HCT116 (cell line): ENCODE results near the gene THEMIS2. TPM values are rescaled to one million over a fixed set of nuclear protein-coding genes. Genes with fewer than 3 reads are reported as not detected.
A peak's percentile ranks its signal among the peaks of the same experiment; 100 is the strongest.
"Not testable (repeated sequence)": the region's sequence is repeated elsewhere in the genome, so short reads cannot be mapped to it uniquely, and the experiment has no call there.

ENCODE experiments used
- ATAC-seq: fragments of 200-7000 bp; cut with Tn5 transposase; 2 replicates; pipeline ENCODE4 v1.9.1; 2020; ENCODE audit warnings: mild to moderate bottlenecking, moderate library complexity
- BruUV-seq: library from RNA; stranded (reverse); fragments of 400-500 nt; replicated peaks from 2 replicates; lab custom pipeline; 2021; lab: Mats Ljungman, UMichigan
- CTCF ChIA-PET: fragments of 300-600 bp; sonication (Branson Sonifier 250); formaldehyde crosslinking; loops from one replicate; lab custom pipeline; 2021; ENCODE audit warnings: antibody characterized with exemption; lab: Charles Lee
- POLR2A ChIA-PET: fragments of 300-600, 350-600 bp; sonication (Branson Sonifier 250); formaldehyde crosslinking; loops from one replicate; lab custom pipeline; 2021; ENCODE audit warnings: antibody characterized with exemption; lab: Charles Lee
- RAD21 ChIA-PET, 2 experiments: fragments of 300-600 bp; sonication (Branson Sonifier 250); formaldehyde crosslinking; loops; one replicate each; lab custom pipeline; 2023; ENCODE audit warnings: low total read pairs in 2 of 2; ENCODE audit not compliant: uncharacterized antibody in 2 of 2, unreplicated experiment in 2 of 2, low non-redundant PET in 1 of 2; lab: Charles Lee
- DNase-seq: peaks from one replicate; pipeline ENCODE4 v3.0.0-alpha.2; 2010; ENCODE audit warnings: low read depth, low spot score
- H2AFZ ChIP-seq: fragments of 200-600 bp; shearing (Covaris generic), sonication (generic); 2 replicates; pipeline ENCODE4 v1.6.1; 2017; ENCODE audit warnings: low read depth, mixed run types, mixed read lengths, antibody characterized with exemption, low read length; ENCODE audit not compliant: poor library complexity, severe bottlenecking
- H3K27ac ChIP-seq: 2 replicates; pipeline ENCODE4 v1.5.1; 2012; ENCODE audit warnings: low read depth, low read length
- H3K27me3 ChIP-seq: fragments of 200-600 bp; sonication (generic); 2 replicates; pipeline ENCODE4 v1.6.1; 2016; ENCODE audit warnings: mixed run types, low read length, mixed read lengths; ENCODE audit not compliant: insufficient read depth
- H3K36me3 ChIP-seq, 2 experiments: fragments of 200-500 bp in 1 of 2; fragments of 200-600 bp in 1 of 2; sonication (Bioruptor generic) in 1 of 2; sonication (generic) in 1 of 2; 2 replicates each; pipeline versions ENCODE4 v1.5.1 to v1.6.1; 2014 to 2016; ENCODE audit warnings: low read length in 2 of 2, inconsistent platforms in 1 of 2, mixed read lengths in 1 of 2, mixed run types in 1 of 2; ENCODE audit not compliant: insufficient read depth in 2 of 2, control insufficient read depth in 1 of 2
- H3K4me1 ChIP-seq, 2 experiments: fragments of 200-600 bp in 1 of 2; sonication (generic) in 1 of 2; 2 replicates each; pipeline versions ENCODE4 v1.5.1 to v1.6.1; 2012 to 2017; ENCODE audit warnings: low read length in 2 of 2, inconsistent platforms in 1 of 2, mild to moderate bottlenecking in 1 of 2, mixed read lengths in 1 of 2, mixed run types in 1 of 2, moderate library complexity in 1 of 2; ENCODE audit not compliant: insufficient read depth in 2 of 2, control insufficient read depth in 1 of 2
- H3K4me2 ChIP-seq: fragments of 200-600 bp; sonication (generic); 2 replicates; pipeline ENCODE4 v1.6.1; 2017; ENCODE audit warnings: mixed run types, low read length, mixed read lengths
- H3K4me3 ChIP-seq, 2 experiments: fragments of 200-600 bp in 1 of 2; sonication (generic) in 1 of 2; replicated peaks in 1 of 2; 2 replicates each; pipeline ENCODE4 v1.5.1; 2011 to 2016; ENCODE audit warnings: low read length in 2 of 2, control low read depth in 1 of 2, low read depth in 1 of 2, mild to moderate bottlenecking in 1 of 2, mixed read lengths in 1 of 2, mixed run types in 1 of 2
- H3K79me2 ChIP-seq: fragments of 200-600 bp; sonication (generic); 2 replicates; pipeline ENCODE4 v1.6.1; 2017; ENCODE audit warnings: mild to moderate bottlenecking, mixed run types, low read length, moderate library complexity, mixed read lengths; ENCODE audit not compliant: insufficient read depth
- H3K9ac ChIP-seq: fragments of 200-600 bp; sonication (generic); 2 replicates; pipeline ENCODE4 v1.6.1; 2016; ENCODE audit warnings: low read length, mixed read lengths
- H3K9me2 ChIP-seq: fragments of 200-600 bp; sonication (generic), shearing (Covaris generic); 2 replicates; pipeline ENCODE4 v1.6.1; 2017; ENCODE audit warnings: mixed run types, mild to moderate bottlenecking, moderate library complexity; ENCODE audit not compliant: insufficient read depth
- H3K9me3 ChIP-seq, 2 experiments: fragments of 200-500 bp in 1 of 2; fragments of 200-600 bp in 1 of 2; sonication (Bioruptor generic) in 1 of 2; sonication (generic) in 1 of 2; 2 replicates each; pipeline ENCODE4 v1.6.1; 2014 to 2017; ENCODE audit warnings: low read length in 2 of 2, mixed read lengths in 2 of 2, inconsistent platforms in 1 of 2, low read depth in 1 of 2, mild to moderate bottlenecking in 1 of 2, mixed run types in 1 of 2, moderate library complexity in 1 of 2; ENCODE audit not compliant: control insufficient read depth in 1 of 2, insufficient read depth in 1 of 2
- H4K20me1 ChIP-seq: fragments of 200-600 bp; sonication (generic), shearing (Covaris generic); 2 replicates; pipeline ENCODE4 v1.6.1; 2017; ENCODE audit warnings: mixed run types, mild to moderate bottlenecking, moderate library complexity; ENCODE audit not compliant: insufficient read depth
- ATF3 ChIP-seq: IDR thresholded peaks from 2 replicates; pipeline ENCODE4 v1.6.1; 2012
- CBX3 ChIP-seq: IDR thresholded peaks from 2 replicates; pipeline ENCODE4 v1.6.1; 2012; ENCODE audit warnings: low read depth
- CEBPB ChIP-seq: IDR thresholded peaks from 2 replicates; pipeline ENCODE4 v1.6.1; 2012; ENCODE audit warnings: low read depth
- EGR1 ChIP-seq: IDR thresholded peaks from 2 replicates; pipeline ENCODE4 v1.6.1; 2012; ENCODE audit warnings: low read depth
- ELF1 ChIP-seq: IDR thresholded peaks from 2 replicates; pipeline ENCODE4 v1.6.1; 2012; ENCODE audit warnings: low read depth, borderline replicate concordance
- EZH2 ChIP-seq: fragments of 200-600 bp; sonication (generic); IDR thresholded peaks from 2 replicates; pipeline ENCODE4 v1.6.1; 2017; ENCODE audit warnings: antibody characterized with exemption, mixed run types
- EZH2phosphoT487 ChIP-seq: fragments of 200-600 bp; IDR thresholded peaks from 2 replicates; pipeline ENCODE4 v1.6.1; 2018; ENCODE audit warnings: antibody characterized with exemption, borderline replicate concordance
- FOSL1 ChIP-seq: IDR thresholded peaks from 2 replicates; pipeline ENCODE4 v1.6.1; 2012; ENCODE audit warnings: low read depth
- JUND ChIP-seq: IDR thresholded peaks from 2 replicates; pipeline ENCODE4 v1.6.1; 2012
- POLR2A ChIP-seq: IDR thresholded peaks from 2 replicates; pipeline ENCODE4 v1.7.0; 2011; ENCODE audit warnings: borderline replicate concordance; ENCODE audit not compliant: insufficient read depth, insufficient read length; ENCODE audit errors: extremely low read depth
- POLR2AphosphoS5 ChIP-seq: IDR thresholded peaks from 2 replicates; pipeline ENCODE4 v1.6.1; 2011; ENCODE audit warnings: mild to moderate bottlenecking, low read depth, low read length, moderate library complexity
- RAD21 ChIP-seq: IDR thresholded peaks from 2 replicates; pipeline ENCODE4 v1.6.1; 2012; ENCODE audit warnings: low read depth, mild to moderate bottlenecking
- SIN3A ChIP-seq: IDR thresholded peaks from 2 replicates; pipeline ENCODE4 v1.6.1; 2012; ENCODE audit warnings: low read depth
- SP1 ChIP-seq: IDR thresholded peaks from 2 replicates; pipeline ENCODE4 v1.6.1; 2012; ENCODE audit warnings: low read depth
- SRF ChIP-seq: IDR thresholded peaks from 2 replicates; pipeline ENCODE4 v1.6.1; 2012; ENCODE audit warnings: low read depth
- TCF7L2 ChIP-seq: IDR thresholded peaks from 2 replicates; pipeline ENCODE4 v1.7.0; 2011; ENCODE audit warnings: borderline replicate concordance, inconsistent platforms; ENCODE audit not compliant: insufficient read depth, insufficient read length; ENCODE audit errors: extremely low read depth
- ZFX ChIP-seq: fragments of 450-650 bp; IDR thresholded peaks from 2 replicates; pipeline ENCODE4 v1.6.1; 2017
- ZNF274 ChIP-seq: fragments of 200-500 bp; sonication (Bioruptor generic); IDR thresholded peaks from 2 replicates; pipeline ENCODE4 v1.6.1; 2014; ENCODE audit warnings: mild to moderate bottlenecking, low read depth, low read length, inconsistent platforms
- intact Hi-C: fragments of 100-400 bp; cut with micrococcal nuclease; formaldehyde crosslinking; loops from 2 replicates; pipeline ENCODE4 v1.10.0; 2022
- total RNA-seq: library from RNA; stranded (reverse); gene quantifications from one replicate; pipeline ENCODE4 v1.2.1, GENCODE V29; 2021; ENCODE audit not compliant: unreplicated experiment
- TF ChIP-seq, protein P1 (sequence below), 3 experiments: fragments of 200-600 bp in 1 of 3; sonication (generic) in 1 of 3; IDR thresholded peaks in 2 of 3; conservative IDR thresholded peaks in 1 of 3; 2 replicates each; pipeline ENCODE4 v1.5.1; 2012 to 2017; ENCODE audit warnings: low read depth in 2 of 3, low read length in 2 of 3, antibody characterized with exemption in 1 of 3, borderline replicate concordance in 1 of 3, control low read depth in 1 of 3, mild to moderate bottlenecking in 1 of 3, mixed read lengths in 1 of 3, mixed run types in 1 of 3, moderate library complexity in 1 of 3; ENCODE audit not compliant: insufficient read depth in 1 of 3
- TF ChIP-seq, protein P2 (sequence below): IDR thresholded peaks from 2 replicates; pipeline ENCODE4 v1.6.1; 2012

THEMIS2 gene
- total RNA-seq, 1 experiment from 2014 or later, result 8.0 TPM

DNA sequence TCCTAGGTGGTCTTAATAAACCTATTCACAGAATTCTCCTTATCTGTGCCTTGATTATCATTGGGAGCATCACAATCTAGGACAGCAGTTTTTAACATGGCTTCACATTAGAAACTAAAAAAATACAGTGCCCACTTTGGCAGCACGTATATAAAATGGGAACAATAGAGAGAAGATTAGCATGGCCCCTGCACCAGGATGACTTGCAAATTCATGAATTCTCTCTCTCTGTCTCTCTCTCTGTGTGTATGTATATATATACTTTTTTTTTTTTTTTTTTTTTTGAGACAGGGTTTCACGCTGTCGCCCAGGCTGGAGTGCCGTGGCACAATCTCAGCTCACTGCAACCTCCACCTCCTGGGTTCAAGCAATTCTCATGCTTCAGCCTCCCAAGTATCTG lies 47.9 kb upstream of the THEMIS2 start:
- BruUV-seq, result no TSS peak
- H3K9ac ChIP-seq, result no peak overlapping the region

GRCh38 chr1:27829339-27829960 lies 42.9 kb upstream of the THEMIS2 start:
- Histone ChIP-seq H3K9ac (peak overlapping the region; percentile 97), H3K4me1 (peaks cover 9 to 26% of the 10 kb centered on the region in 2 experiments), H3K36me3 (peaks cover 9 to 23% of the 10 kb centered on the region in 2 experiments), H3K4me3 (peak overlapping the region; percentile 94 to 97), H3K79me2 (peaks cover 38% of the 10 kb centered on the region), H3K4me2 (peak overlapping the region; percentile 79)
- H3K27ac ChIP-seq, intact Hi-C loops, DNase-seq, BruUV-seq, H3K27me3 ChIP-seq, H3K9me2 ChIP-seq, RAD21 ChIA-PET, H2AFZ ChIP-seq, ATAC-seq, H4K20me1 ChIP-seq, H3K9me3 ChIP-seq: not testable (repeated sequence)
- POLR2A ChIA-PET, result interaction anchor here (1.1 to 1.9 kb wide), 2 partner anchors 57 to 86 kb away, joined by 5 to 7 read pairs; partner anchors contain the start of gene STX12
- CTCF ChIA-PET, result interaction anchor here (1.4 kb wide), 1 partner anchor 57 kb away, joined by 3 read pairs; the partner anchor contains the start of gene STX12

More for the DNA sequence above, 47.9 kb upstream of the THEMIS2 start:
- no peak overlapping the region for H3K4me2 ChIP-seq
- no peaks in the 10 kb centered on the region for H3K79me2 ChIP-seq
- ATAC-seq (no peak), DNase-seq (no peak)
- H3K4me3 ChIP-seq, result no peak overlapping the region
- CTCF ChIA-PET, result no interaction called here
- intact Hi-C loops, result no loop called here
- H3K9me3 ChIP-seq, result no peaks in the 10 kb centered on the region
- H2AFZ ChIP-seq, result no peak overlapping the region
- POLR2A ChIA-PET, result no interaction called here
- H3K4me1 ChIP-seq, result peaks cover 5 to 12% of the 10 kb centered on the region in 2 experiments; a peak in 3 of 4 replicates
- RAD21 ChIA-PET, result no interaction called here
- H4K20me1 ChIP-seq, result no peaks in the 10 kb centered on the region
- no peaks in the 10 kb centered on the region for H3K27me3 ChIP-seq
- H3K36me3 ChIP-seq, result peaks cover 0 to 3% of the 10 kb centered on the region in 2 experiments; a peak in 1 of 4 replicates
- H3K27ac ChIP-seq, result no peak overlapping the region
- H3K9me2 ChIP-seq, result no peaks in the 10 kb centered on the region
- TF ChIP-seq EZH2 (no peak), TCF7L2 (no peak), EGR1 (no peak), POLR2A (no peak), EZH2phosphoT487 (no peak), ATF3 (no peak), RAD21 (no peak), ELF1 (no peak), JUND (no peak), SRF (no peak), FOSL1 (no peak), CEBPB (no peak), CBX3 (no peak), ZNF274 (no peak), ZFX (no peak), SP1 (no peak), SIN3A (no peak), POLR2AphosphoS5 (no peak)
- TF ChIP-seq, protein P1, sequence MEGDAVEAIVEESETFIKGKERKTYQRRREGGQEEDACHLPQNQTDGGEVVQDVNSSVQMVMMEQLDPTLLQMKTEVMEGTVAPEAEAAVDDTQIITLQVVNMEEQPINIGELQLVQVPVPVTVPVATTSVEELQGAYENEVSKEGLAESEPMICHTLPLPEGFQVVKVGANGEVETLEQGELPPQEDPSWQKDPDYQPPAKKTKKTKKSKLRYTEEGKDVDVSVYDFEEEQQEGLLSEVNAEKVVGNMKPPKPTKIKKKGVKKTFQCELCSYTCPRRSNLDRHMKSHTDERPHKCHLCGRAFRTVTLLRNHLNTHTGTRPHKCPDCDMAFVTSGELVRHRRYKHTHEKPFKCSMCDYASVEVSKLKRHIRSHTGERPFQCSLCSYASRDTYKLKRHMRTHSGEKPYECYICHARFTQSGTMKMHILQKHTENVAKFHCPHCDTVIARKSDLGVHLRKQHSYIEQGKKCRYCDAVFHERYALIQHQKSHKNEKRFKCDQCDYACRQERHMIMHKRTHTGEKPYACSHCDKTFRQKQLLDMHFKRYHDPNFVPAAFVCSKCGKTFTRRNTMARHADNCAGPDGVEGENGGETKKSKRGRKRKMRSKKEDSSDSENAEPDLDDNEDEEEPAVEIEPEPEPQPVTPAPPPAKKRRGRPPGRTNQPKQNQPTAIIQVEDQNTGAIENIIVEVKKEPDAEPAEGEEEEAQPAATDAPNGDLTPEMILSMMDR (IDR thresholded peaks at IDR 0.05 in 2 of 3, conservative IDR thresholded peaks at IDR 0.05 in 1 of 3; ENCODE audit: borderline replicate concordance in 1 of 3, insufficient read depth in 1 of 3, low read depth in 2 of 3, low read length in 2 of 3), result no peak
- TF ChIP-seq, protein P2, sequence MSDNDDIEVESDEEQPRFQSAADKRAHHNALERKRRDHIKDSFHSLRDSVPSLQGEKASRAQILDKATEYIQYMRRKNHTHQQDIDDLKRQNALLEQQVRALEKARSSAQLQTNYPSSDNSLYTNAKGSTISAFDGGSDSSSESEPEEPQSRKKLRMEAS, result no peak
- TF ChIP-seq, all 23 proteins: peak for 0
